GM19193 (cell line): ENCODE data around the gene TCF7L1.

ENCODE experiments used
- POLR2A ChIP-seq: IDR thresholded peaks from 4 replicates; pipeline ENCODE4 v1.6.1; 2011; ENCODE audit not compliant: insufficient read depth, insufficient read length; ENCODE audit errors: extremely low read depth

Gene TCF7L1

DNA sequence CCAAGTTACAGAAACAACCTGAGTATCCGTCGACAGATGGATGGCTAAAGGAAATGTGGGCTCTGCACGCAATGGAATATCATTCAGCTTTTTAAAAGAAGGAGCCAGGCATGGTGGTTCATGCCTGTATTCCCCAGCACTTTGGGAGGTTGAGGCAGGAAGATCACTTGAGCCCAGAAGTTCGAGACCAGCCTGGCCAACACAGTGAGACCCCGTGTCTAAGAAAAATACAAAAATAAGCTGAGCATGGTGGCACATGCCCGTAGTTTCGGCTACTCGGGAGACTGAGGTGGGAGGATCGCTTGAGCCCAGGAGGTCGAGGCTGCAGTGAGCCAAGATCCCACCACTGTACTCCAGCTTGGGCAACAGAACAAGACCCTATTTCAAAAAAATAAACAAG lies 34.3 kb downstream of the TCF7L1 start:
- no peak for TF ChIP-seq POLR2A

- no peak for TF ChIP-seq POLR2A
These were observed 35.8 kb downstream of the TCF7L1 start for GRCh38 chr2:85168942-85169341.

- no peak for TF ChIP-seq POLR2A
These were observed 36.4 kb downstream of the TCF7L1 start for GRCh38 chr2:85169581-85169980.

GRCh38 chr2:85170938-85171475 lies 37.8 kb downstream of the TCF7L1 start:
- no peak for TF ChIP-seq POLR2A

- no peak for TF ChIP-seq POLR2A
These were observed 38.7 kb downstream of the TCF7L1 start for GRCh38 chr2:85171916-85172315.

- TF ChIP-seq POLR2A = no peak
These were observed 40.7 kb downstream of the TCF7L1 start for GRCh38 chr2:85173909-85174308.

- no peak for TF ChIP-seq POLR2A
These were observed 41.8 kb downstream of the TCF7L1 start for GRCh38 chr2:85174943-85175342.

- TF ChIP-seq POLR2A = no peak
These were observed 42.4 kb downstream of the TCF7L1 start for GRCh38 chr2:85175369-85176299.

DNA sequence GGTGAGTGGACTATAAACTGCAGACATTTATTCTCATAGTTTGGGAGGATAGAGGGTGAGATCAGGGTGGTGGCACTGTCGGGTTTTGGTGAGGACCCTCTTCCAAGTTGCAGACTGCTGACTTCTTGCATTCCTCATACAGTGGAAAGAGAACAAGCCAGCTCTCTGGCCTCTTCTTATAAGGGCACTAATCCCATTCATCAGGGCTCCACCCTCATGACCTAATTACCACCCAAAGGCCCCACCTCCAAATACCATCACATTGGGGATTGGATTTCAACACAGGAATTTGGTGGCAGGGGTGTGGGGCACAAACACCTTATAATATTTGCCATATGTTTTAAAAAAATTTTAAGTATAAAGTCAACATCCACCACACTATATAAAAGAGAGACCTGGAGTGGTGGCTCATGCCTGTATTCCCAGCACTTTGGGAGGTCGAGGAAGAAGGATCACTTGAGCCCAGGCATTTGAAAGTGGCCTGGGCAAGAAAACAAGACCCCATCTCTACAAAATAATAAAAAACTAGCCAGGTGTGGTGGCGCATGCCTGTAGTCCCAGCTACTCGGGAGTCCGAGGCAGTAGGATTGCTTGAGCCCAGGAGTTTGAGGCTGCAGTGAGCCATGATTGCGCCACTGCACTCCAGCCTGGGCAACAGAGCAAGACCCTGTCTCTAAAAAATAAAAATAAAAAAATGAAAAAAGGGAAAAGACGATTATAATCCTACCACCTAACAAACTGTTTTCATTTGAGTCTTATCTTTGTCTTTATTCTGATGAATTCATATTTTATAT lies 44.0 kb downstream of the TCF7L1 start:
- no peak for TF ChIP-seq POLR2A

- no peak for TF ChIP-seq POLR2A
These were observed 45.0 kb downstream of the TCF7L1 start for GRCh38 chr2:85178154-85178553.

DNA sequence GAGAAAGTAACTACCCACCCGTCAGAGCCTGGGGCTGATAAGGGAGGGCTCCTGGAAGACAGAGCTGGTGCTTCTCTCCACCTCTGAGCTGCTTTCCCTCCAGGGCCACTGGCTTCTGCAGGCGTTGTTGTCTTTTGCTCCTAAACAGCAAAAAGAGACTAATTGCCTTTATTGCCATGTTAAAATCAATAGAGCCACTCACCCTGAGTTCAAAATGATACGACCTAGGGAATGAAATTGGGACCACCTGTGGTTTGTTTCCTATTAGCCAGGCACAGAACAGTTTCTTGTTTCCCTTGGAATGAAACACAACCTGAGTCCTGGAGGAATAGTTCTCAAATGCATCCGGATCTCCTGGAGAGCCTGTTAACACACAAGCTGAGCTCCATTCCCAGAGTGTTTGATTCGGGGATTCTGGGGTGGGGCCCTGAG lies 45.8 kb downstream of the TCF7L1 start:
- TF ChIP-seq POLR2A = no peak

GRCh38 chr2:85179541-85179940 lies 46.3 kb downstream of the TCF7L1 start:
- TF ChIP-seq POLR2A = no peak

DNA sequence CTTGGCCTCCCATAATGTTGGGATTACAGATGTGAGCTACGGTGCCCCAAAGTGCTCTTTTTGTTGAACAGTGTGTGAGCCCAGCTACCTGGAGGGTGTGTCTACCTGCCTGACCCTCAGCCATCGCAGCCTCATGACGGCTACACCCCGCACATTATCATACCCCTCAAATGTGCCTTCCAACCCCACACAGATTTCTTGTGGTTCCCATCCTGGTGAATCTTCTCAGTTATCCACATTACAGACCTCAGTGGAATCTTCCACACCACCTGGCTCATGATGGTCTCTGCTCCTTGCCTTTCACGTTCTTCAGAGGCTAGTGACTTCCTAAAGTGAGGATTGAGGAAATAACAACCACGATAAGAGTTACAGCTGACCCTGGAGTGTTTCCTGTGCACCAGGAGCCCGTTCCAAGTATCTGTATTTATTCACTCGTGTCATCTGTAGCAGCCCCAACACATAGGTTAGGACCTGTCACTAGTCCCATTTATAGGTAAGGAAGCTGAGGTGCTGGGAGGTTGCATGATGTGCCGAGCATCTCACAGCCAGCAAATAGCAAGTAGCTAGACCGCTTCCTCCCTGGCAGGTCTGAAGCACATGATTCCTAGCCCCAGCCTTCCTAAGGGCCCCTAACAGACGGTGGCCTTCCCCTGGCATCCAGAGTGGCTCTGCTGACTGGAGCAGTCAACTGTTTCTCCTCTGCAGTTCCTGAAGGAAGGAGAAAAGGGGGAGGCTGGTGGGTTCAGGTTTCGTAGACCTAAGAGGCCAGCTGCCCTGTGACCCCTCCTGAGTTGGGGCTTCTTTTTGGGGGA lies 47.3 kb downstream of the TCF7L1 start:
- no peak for TF ChIP-seq POLR2A

DNA sequence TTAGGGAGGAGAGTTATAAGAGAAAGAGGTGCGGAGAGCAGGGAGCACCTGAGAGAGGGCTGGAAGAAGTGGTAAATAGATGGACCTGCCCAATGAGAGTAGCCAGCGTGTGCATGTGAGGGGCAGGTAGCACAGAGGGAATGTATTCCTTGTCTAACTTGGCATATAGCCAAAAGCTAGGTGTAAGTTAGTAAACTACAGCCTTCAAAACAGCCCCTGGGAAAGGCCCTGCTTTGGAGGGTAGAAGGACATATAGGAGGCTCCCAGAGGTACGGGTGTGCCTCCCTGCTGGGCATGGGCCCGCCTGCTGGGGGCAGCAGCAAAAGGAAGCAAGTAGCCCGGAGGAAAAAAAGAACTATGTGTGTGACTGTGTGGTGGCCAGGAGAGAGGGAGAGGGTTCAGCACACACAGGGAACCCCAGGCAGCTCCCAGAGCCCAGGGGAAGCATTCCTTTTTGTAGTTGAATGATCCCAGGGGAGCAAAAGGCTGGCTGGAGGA lies 48.0 kb downstream of the TCF7L1 start:
- TF ChIP-seq POLR2A = no peak
